Superior temporal gyrus (tissue), 1 donor: ENCODE measurements around the gene OCEL1.

Experiments
- DNase-seq: peaks from one replicate; pipeline ENCODE4 v3.0.0-alpha.2; 2016; ENCODE audit errors: extremely low spot score

The OCEL1 gene

GRCh38 chr19:17209126-17210036 is 16.6 kb upstream of the OCEL1 start:
- DNase-seq, result no peak

GRCh38 chr19:17210296-17210695 is 15.7 kb upstream of the OCEL1 start:
- no peak for DNase-seq

DNA sequence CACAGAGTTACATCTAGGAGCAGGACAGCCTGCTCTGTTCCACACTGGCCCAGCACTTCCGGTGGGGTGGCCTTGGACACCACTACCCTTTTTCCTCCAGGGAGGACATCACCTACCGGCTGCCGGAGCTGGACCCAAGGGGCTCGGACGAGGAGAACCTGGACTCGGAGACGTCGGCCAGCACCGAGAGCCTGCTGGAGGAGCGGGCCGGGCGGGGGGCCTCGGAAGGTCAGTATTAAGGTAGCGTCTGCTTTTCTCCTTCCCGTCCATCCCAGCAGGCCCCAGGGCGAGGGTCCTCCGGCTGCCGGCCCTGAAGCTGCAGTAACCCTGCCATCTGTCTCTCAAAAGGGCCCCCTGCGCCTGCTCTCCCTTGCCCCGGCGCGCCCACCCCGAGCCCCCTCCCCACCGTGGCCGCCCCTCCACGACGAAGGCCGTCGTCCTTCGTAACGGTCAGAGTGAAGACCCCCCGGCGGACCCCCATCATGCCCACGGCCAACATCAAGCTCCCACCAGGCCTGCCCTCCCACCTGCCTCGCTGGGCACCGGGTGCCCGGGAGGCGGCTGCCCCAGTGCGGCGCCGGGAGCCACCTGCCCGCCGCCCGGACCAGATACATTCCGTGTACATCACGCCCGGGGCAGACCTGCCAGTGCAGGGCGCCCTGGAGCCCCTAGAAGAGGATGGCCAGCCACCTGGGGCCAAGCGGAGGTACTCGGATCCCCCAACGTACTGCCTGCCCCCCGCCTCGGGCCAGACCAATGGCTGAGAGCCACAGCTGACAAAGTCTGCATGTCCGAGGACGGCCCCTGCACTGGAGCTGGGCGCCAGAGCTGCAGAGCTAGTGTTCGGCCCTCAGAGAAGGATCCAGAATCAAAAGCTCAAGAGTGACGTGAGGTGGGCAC is 14.2 kb upstream of the OCEL1 start:
- DNase-seq, result no peak

DNA sequence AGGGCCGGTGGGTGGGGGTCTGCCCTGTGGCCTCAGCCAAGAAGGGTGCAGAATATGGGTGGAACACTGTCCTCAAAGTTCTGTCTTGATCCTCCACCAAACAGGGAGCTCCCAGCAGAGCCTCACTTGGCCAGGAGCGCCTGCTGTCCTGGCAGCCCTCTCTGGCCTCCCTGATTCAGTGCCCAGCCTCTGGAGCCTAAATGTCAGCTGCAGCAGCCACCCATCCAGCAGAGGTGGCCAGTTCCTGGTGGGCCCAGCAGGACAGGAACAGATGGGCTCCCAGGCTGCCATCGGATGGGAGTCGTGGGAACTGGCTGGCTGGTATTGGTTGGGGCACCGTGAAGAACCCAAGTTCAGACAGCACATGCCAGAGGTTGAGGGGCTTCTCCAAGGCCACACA is 12.7 kb upstream of the OCEL1 start:
- no peak for DNase-seq

- no peak for DNase-seq
These were observed 11.4 kb upstream of the OCEL1 start for GRCh38 chr19:17214508-17215126.

GRCh38 chr19:17215127-17215971 is 10.7 kb upstream of the OCEL1 start, which contains the start of gene USE1:
Gene USE1, plus strand, starts transcription at chr19:17215357. Its CDS starts 49 bp downstream, at chr19:17215406.
- peak; percentile 95 for DNase-seq

DNA sequence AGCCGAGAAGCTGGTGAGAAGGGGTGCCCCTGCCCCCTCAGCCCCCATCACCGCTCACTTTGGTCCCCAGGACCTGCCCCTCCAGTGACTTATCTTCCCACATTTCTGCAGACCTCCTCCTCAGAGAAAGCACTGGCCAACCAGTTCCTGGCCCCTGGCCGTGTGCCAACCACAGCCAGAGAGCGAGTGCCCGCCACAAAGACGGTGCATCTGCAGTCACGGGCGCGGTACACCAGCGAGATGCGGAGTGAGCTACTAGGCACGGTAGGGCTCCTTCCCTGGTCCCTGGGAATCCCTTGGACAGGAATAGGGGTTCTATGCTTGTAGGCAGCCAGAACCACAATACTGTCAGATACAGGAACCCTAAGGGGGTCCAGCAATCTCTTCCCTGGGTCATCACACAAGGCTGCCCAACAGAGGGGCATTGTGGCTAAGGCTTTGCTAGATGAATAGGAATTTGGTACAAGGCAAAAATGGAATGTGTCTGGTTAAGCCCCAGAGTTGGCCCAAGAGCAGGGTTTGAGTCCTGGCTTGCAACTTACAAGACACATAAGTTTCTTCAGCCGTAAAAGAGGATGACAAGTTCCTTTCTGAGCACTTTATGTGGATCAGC is 9.9 kb upstream of the OCEL1 start:
- no peak for DNase-seq

GRCh38 chr19:17219286-17219685 is 6.7 kb upstream of the OCEL1 start:
- DNase-seq, result no peak

- DNase-seq, result no peak
These were observed 5.7 kb upstream of the OCEL1 start for GRCh38 chr19:17220207-17220758.

GRCh38 chr19:17225053-17225452 is 973 bp upstream of the OCEL1 start:
- DNase-seq, result no peak

DNA sequence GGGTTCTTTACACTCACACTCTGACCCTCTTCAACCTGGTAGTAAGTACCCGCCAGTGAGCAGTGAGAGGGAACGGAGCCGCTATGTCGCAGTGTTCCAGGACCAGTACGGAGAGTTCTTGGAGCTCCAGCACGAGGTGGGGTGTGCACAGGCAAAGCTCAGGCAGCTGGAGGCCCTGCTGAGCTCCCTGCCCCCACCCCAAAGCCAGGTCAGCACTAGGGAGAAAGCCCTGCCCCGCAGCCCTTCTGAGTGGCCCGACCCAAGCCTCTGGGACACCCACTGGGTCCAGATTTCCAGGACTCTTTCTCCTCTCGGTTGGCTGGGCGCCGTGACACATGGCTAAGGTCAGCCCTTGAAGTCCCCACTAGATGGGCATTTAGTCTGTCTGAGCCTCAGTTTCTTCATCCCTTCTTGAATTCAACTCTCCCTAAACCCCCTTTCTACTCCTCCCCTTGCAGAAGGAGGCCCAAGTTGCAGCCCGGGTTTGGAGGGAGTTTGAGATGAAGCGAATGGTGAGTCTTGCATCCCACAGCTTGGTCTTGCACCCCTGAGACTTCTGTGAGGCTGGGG is 1.9 kb downstream of the OCEL1 start:
- no peak for DNase-seq

- DNase-seq, result no peak
These were observed 3.9 kb downstream of the OCEL1 start for GRCh38 chr19:17229890-17230289.

DNA sequence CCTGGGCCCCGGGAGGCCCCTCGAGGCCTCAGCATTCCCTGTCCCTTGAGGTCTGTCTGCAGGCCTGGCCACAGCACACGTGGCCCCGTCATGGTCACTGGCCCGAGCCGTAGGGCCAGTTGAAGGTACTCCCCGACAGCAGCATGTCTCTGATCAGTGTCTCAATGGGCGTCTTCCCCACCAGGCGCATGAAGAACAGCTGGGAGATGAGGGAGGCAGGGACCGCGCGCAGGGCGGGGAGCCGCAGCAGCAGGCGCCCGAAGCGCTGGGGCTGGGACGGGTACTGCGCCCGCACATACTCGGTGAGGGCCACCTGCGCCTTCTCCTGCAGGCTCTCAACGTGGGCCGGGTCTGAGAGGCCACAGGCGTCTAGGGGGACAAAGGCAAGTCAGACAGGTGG is 6.2 kb downstream of the OCEL1 start:
- no peak for DNase-seq

DNA sequence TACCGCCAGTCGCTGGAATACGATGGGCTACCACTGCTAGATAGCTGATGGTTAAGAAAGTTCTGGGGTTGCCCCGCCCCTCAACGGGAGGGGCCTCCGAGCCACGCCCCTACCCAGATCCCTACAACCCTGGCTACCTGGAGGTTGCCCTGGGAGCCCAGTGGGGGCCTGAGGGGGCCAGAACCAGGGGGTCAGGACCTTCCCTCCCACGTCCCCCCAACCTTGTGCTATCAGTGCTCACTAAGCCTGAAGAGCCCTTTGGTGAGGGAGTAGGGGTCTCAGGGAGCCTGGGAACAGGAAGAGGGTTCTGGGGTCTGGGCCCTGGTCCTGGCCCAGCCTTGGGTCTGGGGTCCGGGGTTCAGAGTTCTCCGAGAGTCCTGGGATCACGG is 8.9 kb downstream of the OCEL1 start:
- no peak for DNase-seq

DNA sequence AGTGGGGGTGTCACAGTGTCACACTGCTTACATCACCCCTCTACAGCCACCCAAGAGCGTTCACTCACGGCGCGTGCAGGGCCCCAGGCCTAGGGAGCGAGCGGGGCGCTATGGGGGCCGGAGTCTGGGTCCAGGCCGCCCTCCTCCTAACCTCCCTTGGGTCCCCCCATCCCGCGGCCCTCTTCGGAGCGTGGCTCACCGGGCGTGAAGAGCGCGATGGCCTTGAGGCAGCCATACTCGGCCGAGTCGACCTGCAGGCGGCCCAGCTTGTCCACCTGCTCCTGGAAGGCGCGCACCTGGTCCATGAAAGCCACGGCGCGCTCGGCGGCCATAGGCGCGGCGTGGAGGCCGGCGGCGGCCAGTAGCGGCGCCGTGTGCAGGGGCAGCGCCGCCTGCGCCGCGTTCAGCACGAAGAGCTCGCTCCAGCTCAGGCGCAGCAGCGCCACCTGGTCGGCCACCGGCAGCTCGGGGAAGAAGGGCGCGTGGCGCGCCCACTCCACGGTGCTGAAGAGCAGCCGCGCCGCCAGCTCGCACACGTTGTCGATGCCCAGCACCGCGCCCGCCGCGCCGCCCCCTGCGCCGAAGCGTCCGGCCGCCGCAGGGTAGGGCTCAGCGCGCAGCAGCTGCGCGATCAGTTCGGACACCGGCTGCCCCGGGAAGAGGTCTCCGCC is 9.4 kb downstream of the OCEL1 start:
- DNase-seq, result peak; percentile 75

GRCh38 chr19:17235971-17236777 is 10.1 kb downstream of the OCEL1 start:
- DNase-seq, result no peak

GRCh38 chr19:17236811-17237543 is 11.0 kb downstream of the OCEL1 start:
- DNase-seq, result no peak
